Activated CD4-positive, alpha-beta T cell treated with anti-CD3 and anti-CD28 coated beads for 36 hours (primary cell): Measurements from ENCODE around the gene STX17. TPM values are rescaled to one million over a fixed set of nuclear protein-coding genes. Genes with fewer than 3 reads are reported as not detected.
"Not testable (repeated sequence)": the region's sequence is repeated elsewhere in the genome, so short reads cannot be mapped to it uniquely, and the experiment has no call there.

Source experiments
- ATAC-seq: fragments of 200-7000 bp; cut with Tn5 transposase; one replicate; pipeline ENCODE4 v1.10.0; 2021; ENCODE audit warnings: mild to moderate bottlenecking, moderate library complexity
- CTCF ChIA-PET: fragments of 350-600 bp; sonication (Branson Sonifier 250); formaldehyde crosslinking; loops from one replicate; lab custom pipeline; 2021; ENCODE audit warnings: antibody characterized with exemption; lab: Charles Lee
- POLR2A ChIA-PET: fragments of 350-600 bp; sonication (Branson Sonifier 250); formaldehyde crosslinking; loops from one replicate; lab custom pipeline; 2021; ENCODE audit warnings: antibody characterized with exemption, inconsistent platforms; lab: Charles Lee
- DNase-seq: peaks from one replicate; pipeline ENCODE4 v3.0.0-alpha.2; 2020
- H3K27ac Mint-ChIP-seq: one replicate; pipeline ENCODE4 v1.8.0; 2021; ENCODE audit warnings: mixed read lengths
- H3K27me3 Mint-ChIP-seq: one replicate; pipeline ENCODE4 v1.8.0; 2021; ENCODE audit warnings: mixed read lengths
- H3K36me3 Mint-ChIP-seq: one replicate; pipeline ENCODE4 v1.8.0; 2021; ENCODE audit warnings: low read depth, mixed read lengths
- H3K4me1 Mint-ChIP-seq: one replicate; pipeline ENCODE4 v1.8.0; 2021; ENCODE audit warnings: mixed read lengths
- H3K4me3 Mint-ChIP-seq: one replicate; pipeline ENCODE4 v1.8.0; 2021; ENCODE audit warnings: mild to moderate bottlenecking, moderate library complexity, mixed read lengths
- H3K9me3 Mint-ChIP-seq: one replicate; pipeline ENCODE4 v1.8.0; 2021; ENCODE audit warnings: low read depth, mixed read lengths
- intact Hi-C, 2 experiments: fragments of 100-400 bp; cut with DNase I in 1 of 2; cut with micrococcal nuclease in 1 of 2; formaldehyde crosslinking; loops; one replicate each; pipeline versions ENCODE4 v1.14.2 to v1.15.1; 2022 to 2024; cut with DNase I, micrococcal nuclease
- total RNA-seq, 2 experiments: library from RNA; stranded (reverse); gene quantifications; one replicate each; pipeline ENCODE4 v1.2.3, GENCODE V29; 2021

STX17 gene
- total RNA-seq, 2 experiments from 2014 or later: 32.8 to 35.2 TPM

GRCh38 chr9:99967457-99967856, 61.0 kb downstream of the STX17 start:
- no peak for ATAC-seq
- no peak for DNase-seq
- POLR2A ChIA-PET: no interaction called here
- H3K9me3 Mint-ChIP-seq: no peaks in the 10 kb centered on the region
- intact Hi-C loops: no loop called here
- CTCF ChIA-PET: interaction anchor here (1.2 kb wide), 2 partner anchors 10 to 11 kb away, joined by 3 to 7 read pairs; no protein-coding TSS in a partner anchor
- no peak overlapping the region for H3K27ac Mint-ChIP-seq
- no peaks in the 10 kb centered on the region for H3K4me1 Mint-ChIP-seq
- H3K27me3 Mint-ChIP-seq: no peaks in the 10 kb centered on the region
- no peak overlapping the region for H3K4me3 Mint-ChIP-seq
- H3K36me3 Mint-ChIP-seq: peaks cover 27% of the 10 kb centered on the region

GRCh38 chr9:99970481-99970880, 64.0 kb downstream of the STX17 start:
- Mint-ChIP-seq H3K27ac (no peak overlapping the region), H3K9me3 (no peaks in the 10 kb centered on the region), H3K4me1 (no peaks in the 10 kb centered on the region), H3K4me3 (no peak overlapping the region), H3K36me3 (peaks cover 27% of the 10 kb centered on the region), H3K27me3 (no peaks in the 10 kb centered on the region)
- ChIA-PET POLR2A (no interaction called here), CTCF (no interaction called here)
- no peak for ATAC-seq
- DNase-seq: no peak
- intact Hi-C loops: no loop called here

- no peak for DNase-seq
- peaks cover 21% of the 10 kb centered on the region for H3K36me3 Mint-ChIP-seq
- POLR2A ChIA-PET: no interaction called here
- H3K9me3 Mint-ChIP-seq: no peaks in the 10 kb centered on the region
- no peak overlapping the region for H3K4me3 Mint-ChIP-seq
- CTCF ChIA-PET: no interaction called here
- no peaks in the 10 kb centered on the region for H3K27me3 Mint-ChIP-seq
- H3K4me1 Mint-ChIP-seq: no peaks in the 10 kb centered on the region
- no peak for ATAC-seq
- H3K27ac Mint-ChIP-seq: no peak overlapping the region
- intact Hi-C loops: no loop called here
Measured at GRCh38 chr9:99971410-99971809, 65.0 kb downstream of the STX17 start.

DNA sequence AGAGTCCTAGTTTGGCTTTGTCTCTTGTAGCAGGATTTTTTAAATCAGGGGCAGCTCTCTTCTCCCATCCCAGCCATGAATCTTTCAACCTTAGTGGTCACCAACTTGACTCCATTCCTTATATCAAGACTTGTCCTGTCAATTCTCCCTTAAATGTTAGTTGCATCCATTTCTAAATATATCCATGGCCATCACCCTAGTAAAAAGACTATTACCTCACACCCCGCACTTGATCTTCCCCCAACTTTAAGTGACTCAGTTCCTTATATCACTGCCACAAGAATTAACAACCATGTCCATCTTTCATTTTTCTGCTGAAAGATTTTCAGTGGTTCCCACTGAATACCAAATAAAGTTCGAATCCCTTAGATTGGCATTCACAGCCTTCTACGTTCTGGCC, 67.0 kb downstream of the STX17 start:
- H3K36me3 Mint-ChIP-seq: peaks cover 13% of the 10 kb centered on the region
- ChIA-PET POLR2A (interaction anchor here (0.6 kb wide), 1 partner anchor 68 kb away, joined by 3 read pairs; no protein-coding TSS in a partner anchor), CTCF (no interaction called here)
- DNase-seq (no peak), ATAC-seq (no peak)
- no peaks in the 10 kb centered on the region for H3K9me3 Mint-ChIP-seq
- H3K27ac Mint-ChIP-seq: peak overlapping the region; percentile 62
- no peaks in the 10 kb centered on the region for H3K4me1 Mint-ChIP-seq
- no peak overlapping the region for H3K4me3 Mint-ChIP-seq
- H3K27me3 Mint-ChIP-seq: no peaks in the 10 kb centered on the region
- intact Hi-C loops: no loop called here

DNA sequence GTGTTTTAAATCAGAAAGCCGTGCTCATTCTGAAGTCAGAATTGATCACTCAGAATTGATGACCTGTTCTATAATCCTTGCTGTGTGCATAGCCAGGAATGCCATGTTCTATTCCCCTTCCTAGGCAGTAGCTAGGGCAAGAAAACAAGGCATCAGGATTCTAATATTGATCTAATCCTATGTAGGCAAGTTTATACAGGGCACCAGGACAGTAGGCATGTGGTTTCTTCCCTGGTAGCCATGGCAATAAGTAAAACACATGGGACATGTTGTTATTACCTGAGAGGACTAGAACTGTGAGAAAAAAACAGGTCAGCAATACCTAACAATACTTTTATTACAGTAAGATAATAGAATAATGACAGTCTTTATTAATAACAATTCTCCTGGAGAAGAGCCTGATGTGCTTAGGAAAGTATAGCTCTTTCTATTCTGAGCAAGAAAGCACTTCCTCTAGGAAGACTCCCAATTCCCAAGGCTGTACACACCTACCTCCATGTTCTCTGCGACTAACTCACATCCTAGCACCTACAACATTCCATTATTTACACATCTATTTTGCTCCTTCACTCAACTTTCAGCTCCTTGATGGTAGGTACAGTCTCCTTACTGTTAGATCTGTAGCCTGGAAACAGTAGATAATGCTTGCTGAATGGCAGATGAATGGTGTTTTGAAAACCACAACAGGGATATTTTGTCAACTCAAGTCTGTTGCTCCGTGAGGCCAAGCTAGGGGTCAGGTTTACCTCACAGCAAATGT, 70.8 kb downstream of the STX17 start:
- CTCF ChIA-PET: interaction anchor here (0.6 kb wide), 2 partner anchors 258 to 287 kb away, joined by 3 read pairs; no protein-coding TSS in a partner anchor
- Mint-ChIP-seq H3K4me3 (no peak overlapping the region), H3K27ac (no peak overlapping the region), H3K36me3 (no peaks in the 10 kb centered on the region), H3K4me1 (no peaks in the 10 kb centered on the region), H3K9me3 (no peaks in the 10 kb centered on the region), H3K27me3 (no peaks in the 10 kb centered on the region)
- POLR2A ChIA-PET: interaction anchor here (0.6 kb wide), 1 partner anchor 63 kb away, joined by 3 read pairs; no protein-coding TSS in a partner anchor
- ATAC-seq: no peak
- no peak for DNase-seq
- intact Hi-C loops: no loop called here

GRCh38 chr9:99978221-99978620, 71.8 kb downstream of the STX17 start:
- H3K27ac Mint-ChIP-seq: no peak overlapping the region
- H3K9me3 Mint-ChIP-seq: no peaks in the 10 kb centered on the region
- ChIA-PET POLR2A (no interaction called here), CTCF (interaction anchor here (0.6 to 1.0 kb wide), 2 partner anchors 10 to 288 kb away, joined by 3 read pairs; no protein-coding TSS in a partner anchor)
- DNase-seq (no peak), ATAC-seq (no peak)
- H3K27me3 Mint-ChIP-seq: no peaks in the 10 kb centered on the region
- intact Hi-C loops: no loop called here
- no peak overlapping the region for H3K4me3 Mint-ChIP-seq
- H3K36me3 Mint-ChIP-seq: no peaks in the 10 kb centered on the region
- no peaks in the 10 kb centered on the region for H3K4me1 Mint-ChIP-seq

DNA sequence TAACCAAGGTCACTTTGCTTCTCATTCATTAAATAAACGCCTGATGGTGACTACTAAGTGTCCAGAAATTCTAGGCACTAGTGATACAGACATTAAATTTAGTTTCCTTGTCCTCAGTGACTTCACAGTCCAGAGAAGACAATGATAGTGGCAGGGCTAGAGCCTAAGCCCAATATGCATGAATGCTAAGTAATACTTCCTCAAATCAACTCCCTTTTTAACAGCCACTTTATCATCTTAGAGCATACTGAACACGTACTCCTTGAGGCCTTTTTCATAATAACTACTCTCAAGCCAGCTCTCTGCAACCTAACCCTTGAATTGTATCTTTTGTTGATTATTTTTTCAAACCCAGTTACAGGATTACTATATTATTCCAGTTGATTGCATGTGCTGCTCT, 74.1 kb downstream of the STX17 start:
- POLR2A ChIA-PET: no interaction called here

DNA sequence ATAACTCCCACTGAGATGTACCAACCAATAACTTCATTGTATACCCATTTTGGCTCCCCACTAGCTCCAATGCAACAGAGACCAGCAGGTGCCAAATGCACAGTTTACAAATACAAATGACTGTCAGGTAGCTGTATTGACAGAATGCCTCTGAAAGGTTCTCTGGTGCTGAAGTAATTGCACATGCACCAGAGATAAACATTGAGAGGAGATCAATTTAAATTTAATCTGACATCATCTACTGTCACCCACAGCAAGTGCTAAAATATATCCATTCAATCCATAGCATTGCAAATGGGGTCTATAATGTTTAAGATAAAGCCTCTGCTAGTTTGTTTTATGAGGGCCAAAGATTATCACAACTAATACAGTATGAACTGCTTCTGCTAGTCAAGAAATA, 80.2 kb downstream of the STX17 start:
- Mint-ChIP-seq H3K27me3 (no peaks in the 10 kb centered on the region), H3K4me1 (no peaks in the 10 kb centered on the region), H3K4me3 (no peak overlapping the region), H3K27ac (no peak overlapping the region), H3K36me3 (peaks cover 31% of the 10 kb centered on the region), H3K9me3 (peaks cover 24% of the 10 kb centered on the region)
- CTCF ChIA-PET: interaction anchor here (1.0 kb wide), 2 partner anchors 8 to 28 kb away, joined by 3 read pairs; no protein-coding TSS in a partner anchor
- intact Hi-C loops: no loop called here
- DNase-seq (no peak), ATAC-seq (no peak)
- POLR2A ChIA-PET: interaction anchor here (0.6 kb wide), 1 partner anchor 102 kb away, joined by 3 read pairs; no protein-coding TSS in a partner anchor

More for the DNA sequence above, 74.1 kb downstream of the STX17 start:
- peaks cover 2% of the 10 kb centered on the region for H3K36me3 Mint-ChIP-seq
- CTCF ChIA-PET: interaction anchor here (0.8 to 1.0 kb wide), 2 partner anchors 124 to 787 kb away, joined by 3 read pairs; no protein-coding TSS in a partner anchor
- intact Hi-C loops: no loop called here
- H3K4me1 Mint-ChIP-seq: no peaks in the 10 kb centered on the region
- no peak for ATAC-seq
- no peak for DNase-seq
- H3K9me3 Mint-ChIP-seq: no peaks in the 10 kb centered on the region
- H3K4me3 Mint-ChIP-seq: no peak overlapping the region
- no peak overlapping the region for H3K27ac Mint-ChIP-seq
- H3K27me3 Mint-ChIP-seq: no peaks in the 10 kb centered on the region

GRCh38 chr9:99990508-99990907, 84.1 kb downstream of the STX17 start:
- CTCF ChIA-PET, H3K4me1 Mint-ChIP-seq, DNase-seq, H3K27ac Mint-ChIP-seq, POLR2A ChIA-PET, ATAC-seq, intact Hi-C loops, H3K27me3 Mint-ChIP-seq, H3K4me3 Mint-ChIP-seq: not testable (repeated sequence)
- Mint-ChIP-seq H3K9me3 (peaks cover 38% of the 10 kb centered on the region), H3K36me3 (peaks cover 59% of the 10 kb centered on the region)

GRCh38 chr9:99998266-99998665, 91.8 kb downstream of the STX17 start:
- ATAC-seq (no peak), DNase-seq (no peak)
- CTCF ChIA-PET: interaction anchor here (0.7 kb wide), 1 partner anchor 8 kb away, joined by 3 read pairs; no protein-coding TSS in a partner anchor
- Mint-ChIP-seq H3K9me3 (peaks cover 14% of the 10 kb centered on the region), H3K4me1 (no peaks in the 10 kb centered on the region), H3K27me3 (no peaks in the 10 kb centered on the region), H3K36me3 (peaks cover 70% of the 10 kb centered on the region), H3K4me3 (no peak overlapping the region), H3K27ac (no peak overlapping the region)
- intact Hi-C loops: no loop called here
- POLR2A ChIA-PET: no interaction called here

DNA sequence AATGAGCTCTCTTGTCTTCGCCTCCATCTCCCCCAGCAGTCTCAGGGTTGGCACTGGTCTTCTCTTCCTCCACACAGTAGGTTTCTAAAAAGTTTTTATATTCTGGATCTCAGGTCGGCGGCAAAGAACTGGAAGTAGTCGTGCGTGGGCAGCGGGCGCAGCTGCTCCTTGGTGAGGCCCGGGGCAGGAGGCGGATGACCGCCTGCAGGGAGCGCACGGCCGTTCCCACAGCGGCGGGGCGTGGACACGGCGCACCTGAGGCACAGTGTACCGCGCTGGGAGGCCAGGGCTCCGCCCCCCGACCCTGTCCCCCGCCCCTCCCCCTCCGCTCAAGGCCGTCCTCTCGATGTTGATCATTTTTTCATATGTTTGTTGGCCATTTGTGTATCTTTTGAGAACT, 92.4 kb downstream of the STX17 start:
- intact Hi-C loops: no loop called here
- DNase-seq (no peak), ATAC-seq (no peak)
- peaks cover 11% of the 10 kb centered on the region for H3K9me3 Mint-ChIP-seq
- H3K36me3 Mint-ChIP-seq: peaks cover 71% of the 10 kb centered on the region
- H3K27ac Mint-ChIP-seq: no peak overlapping the region
- no peaks in the 10 kb centered on the region for H3K4me1 Mint-ChIP-seq
- H3K4me3 Mint-ChIP-seq: no peak overlapping the region
- CTCF ChIA-PET: no interaction called here
- no peaks in the 10 kb centered on the region for H3K27me3 Mint-ChIP-seq
- POLR2A ChIA-PET: no interaction called here

DNA sequence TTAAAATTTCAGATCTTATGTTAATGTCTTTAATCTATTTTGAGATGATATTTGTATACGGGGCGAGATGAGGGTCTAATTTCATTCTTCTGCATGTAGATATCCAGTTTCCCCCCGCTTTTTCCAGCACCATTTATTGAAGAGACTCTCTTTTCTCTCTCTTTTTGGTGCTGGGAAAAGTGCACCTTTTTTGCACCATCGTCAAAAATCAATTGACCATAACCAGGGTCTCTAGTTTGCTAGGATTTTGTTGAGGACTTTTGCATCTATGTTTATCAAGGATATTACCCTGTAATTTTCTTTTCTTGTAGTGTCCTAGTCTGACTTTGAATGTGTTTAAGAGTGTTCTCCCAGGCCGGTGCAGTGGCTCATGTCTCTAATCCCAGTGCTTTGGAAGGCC, 93.3 kb downstream of the STX17 start:
- ATAC-seq (no peak), DNase-seq (no peak)
- H3K27ac Mint-ChIP-seq: no peak overlapping the region
- H3K4me3 Mint-ChIP-seq: no peak overlapping the region
- POLR2A ChIA-PET: no interaction called here
- CTCF ChIA-PET: interaction anchor here (0.7 kb wide), 1 partner anchor 515 kb away, joined by 3 read pairs; no protein-coding TSS in a partner anchor
- H3K36me3 Mint-ChIP-seq: peaks cover 67% of the 10 kb centered on the region
- H3K9me3 Mint-ChIP-seq: peaks cover 5% of the 10 kb centered on the region
- H3K27me3 Mint-ChIP-seq: no peaks in the 10 kb centered on the region
- intact Hi-C loops: no loop called here
- no peaks in the 10 kb centered on the region for H3K4me1 Mint-ChIP-seq
